Stimulated activated CD4-positive, alpha-beta T cell treated with anti-CD3 and anti-CD28 coated beads, Interleukin-4, amount 100 ng/mL, for 4 hours (primary cell): Measurements from ENCODE around the gene ATOH8.

ENCODE experiments used
- DNase-seq, 2 experiments: peaks; one replicate each; pipeline ENCODE4 v3.0.0-alpha.2; 2020

Gene ATOH8

GRCh38 chr2:85736456-85737355 lies 17.1 kb upstream of the ATOH8 start:
- DNase-seq: no peak

GRCh38 chr2:85737481-85737880 lies 16.3 kb upstream of the ATOH8 start:
- no peak for DNase-seq

- DNase-seq: no peak
These were observed 15.8 kb upstream of the ATOH8 start for GRCh38 chr2:85737961-85738360.

GRCh38 chr2:85740193-85740592 lies 13.6 kb upstream of the ATOH8 start:
- no peak for DNase-seq

- no peak for DNase-seq
These were observed 12.5 kb upstream of the ATOH8 start for GRCh38 chr2:85741211-85741832.

- no peak for DNase-seq
These were observed 11.8 kb upstream of the ATOH8 start for GRCh38 chr2:85741833-85742455.

- DNase-seq: no peak
These were observed 10.3 kb upstream of the ATOH8 start for GRCh38 chr2:85743304-85743978.

- DNase-seq: no peak
These were observed 9.7 kb upstream of the ATOH8 start for GRCh38 chr2:85744055-85744454.

GRCh38 chr2:85744741-85745601 lies 8.8 kb upstream of the ATOH8 start:
- DNase-seq: no peak

GRCh38 chr2:85745619-85746018 lies 8.2 kb upstream of the ATOH8 start:
- no peak for DNase-seq

GRCh38 chr2:85746321-85747004 lies 7.3 kb upstream of the ATOH8 start:
- DNase-seq: no peak

- no peak for DNase-seq
These were observed 6.3 kb upstream of the ATOH8 start for GRCh38 chr2:85747441-85747840.

- DNase-seq: no peak
These were observed 5.6 kb upstream of the ATOH8 start for GRCh38 chr2:85748039-85748734.

- no peak for DNase-seq
These were observed 4.6 kb upstream of the ATOH8 start for GRCh38 chr2:85748985-85749875.

- peak; percentile 29 to 48 for DNase-seq
These were observed 2.9 kb upstream of the ATOH8 start for GRCh38 chr2:85750587-85751575.

GRCh38 chr2:85751627-85752026 lies 2.2 kb upstream of the ATOH8 start:
- DNase-seq: no peak

- no peak for DNase-seq
These were observed 711 bp upstream of the ATOH8 start for GRCh38 chr2:85753035-85753524.

GRCh38 chr2:85754313-85755095 lies 713 bp downstream of the ATOH8 start:
- peak; percentile 11 to 18 for DNase-seq
